SK-N-SH treated with all-trans-retinoic acid at 6 μM for 48 hours (cell line): ENCODE results near the gene ADAM30.

Experiments
- PATZ1 ChIP-seq: fragments of 250-450 bp; sonication (Bioruptor Pico); IDR thresholded peaks from 2 replicates; pipeline ENCODE4 v1.8.0; 2020; ENCODE audit warnings: mild to moderate bottlenecking, moderate library complexity, borderline replicate concordance
- TCF4 ChIP-seq: fragments of 250-450 bp; sonication (Bioruptor Pico); IDR thresholded peaks from 2 replicates; pipeline ENCODE4 v1.8.0; 2021; ENCODE audit warnings: mild to moderate bottlenecking, moderate library complexity, borderline replicate concordance
- TOX ChIP-seq: fragments of 250-450 bp; sonication (Bioruptor Pico); IDR thresholded peaks from 2 replicates; pipeline ENCODE4 v1.8.0; 2021; ENCODE audit warnings: mild to moderate bottlenecking, moderate library complexity, borderline replicate concordance
- ZNF565 ChIP-seq: fragments of 450-650 bp; formaldehyde crosslinking; conservative IDR thresholded peaks from 2 replicates; pipeline ENCODE4 v1.5.0; 2020; ENCODE audit warnings: low read depth, mild to moderate bottlenecking, moderate library complexity
- ZNF8 ChIP-seq: fragments of 450-650 bp; formaldehyde crosslinking; IDR thresholded peaks from 2 replicates; pipeline ENCODE4 v1.5.0; 2020; ENCODE audit warnings: mild to moderate bottlenecking, moderate library complexity

GRCh38 chr1:119924948-119925898, 28.9 kb upstream of the ADAM30 start:
- TF ChIP-seq ZNF8, result no peak
- no peak for TF ChIP-seq TOX (CRISPR knock-in tag)
- TF ChIP-seq PATZ1, result no peak
- TF ChIP-seq TCF4 (CRISPR knock-in tag), result no peak
- no peak for TF ChIP-seq ZNF565 (CRISPR knock-in tag)
